H9 (cell line): Measurements from ENCODE around the gene LSP1. TPM values are rescaled to one million over a fixed set of nuclear protein-coding genes. Genes with fewer than 3 reads are reported as not detected.

Experiments
- DNase-seq: peaks from one replicate; pipeline ENCODE4 v3.0.0-alpha.2; 2017
- H2AFZ ChIP-seq: one replicate; pipeline ENCODE4 v1.6.1; 2013; ENCODE audit warnings: mild to moderate bottlenecking, low read length, control low read depth, moderate library complexity
- H2AK5ac ChIP-seq: 2 replicates; pipeline ENCODE4 v1.6.1; 2013; ENCODE audit warnings: low read length, control low read depth, mixed read lengths; ENCODE audit not compliant: insufficient read length
- H2BK120ac ChIP-seq: one replicate; pipeline ENCODE4 v1.6.1; 2013; ENCODE audit warnings: low read depth, mild to moderate bottlenecking, low read length, control low read depth, inconsistent platforms; ENCODE audit not compliant: poor library complexity, severe bottlenecking
- H2BK12ac ChIP-seq: 2 replicates; pipeline ENCODE4 v1.6.1; 2013; ENCODE audit warnings: low read length, control low read depth, mixed read lengths, low read depth; ENCODE audit not compliant: insufficient read length
- H2BK15ac ChIP-seq: 2 replicates; pipeline ENCODE4 v1.6.1; 2013; ENCODE audit warnings: low read depth, low read length, control low read depth
- H2BK20ac ChIP-seq: one replicate; pipeline ENCODE4 v1.6.1; 2013; ENCODE audit warnings: low read depth, mild to moderate bottlenecking, low read length, control low read depth, inconsistent platforms; ENCODE audit not compliant: poor library complexity, severe bottlenecking
- H2BK5ac ChIP-seq: 2 replicates; pipeline ENCODE4 v1.6.1; 2013; ENCODE audit warnings: low read length, control low read depth, mixed read lengths; ENCODE audit not compliant: insufficient read length
- H3K14ac ChIP-seq: 2 replicates; pipeline ENCODE4 v1.6.1; 2013; ENCODE audit warnings: low read length, control low read depth; ENCODE audit not compliant: insufficient read depth
- H3K18ac ChIP-seq: 2 replicates; pipeline ENCODE4 v1.6.1; 2013; ENCODE audit warnings: low read depth, mild to moderate bottlenecking, mixed read lengths, low read length, control low read depth; ENCODE audit not compliant: insufficient read length
- H3K23ac ChIP-seq: 2 replicates; pipeline ENCODE4 v1.6.1; 2013; ENCODE audit warnings: low read length, control low read depth, mixed read lengths, low read depth; ENCODE audit not compliant: insufficient read length
- H3K23me2 ChIP-seq: 2 replicates; pipeline ENCODE4 v1.6.1; 2013; ENCODE audit warnings: low read depth, mild to moderate bottlenecking, mixed read lengths, low read length, control low read depth; ENCODE audit not compliant: insufficient read length, poor library complexity, severe bottlenecking
- H3K27ac ChIP-seq: 2 replicates; pipeline ENCODE4 v1.5.1; 2013; ENCODE audit warnings: low read length, control low read depth, mixed read lengths, low read depth; ENCODE audit not compliant: insufficient read length
- H3K27me3 ChIP-seq: 2 replicates; pipeline ENCODE4 v1.6.1; 2013; ENCODE audit warnings: low read length, control low read depth, inconsistent platforms; ENCODE audit not compliant: insufficient read depth
- H3K4ac ChIP-seq: 2 replicates; pipeline ENCODE4 v1.6.1; 2013; ENCODE audit warnings: low read depth, mild to moderate bottlenecking, control low read depth, inconsistent platforms, low read length, moderate library complexity
- H3K4me1 ChIP-seq: 2 replicates; pipeline ENCODE4 v1.6.1; 2013; ENCODE audit warnings: low read length, control low read depth, inconsistent platforms; ENCODE audit not compliant: insufficient read depth
- H3K4me2 ChIP-seq: 2 replicates; pipeline ENCODE4 v1.6.1; 2013; ENCODE audit warnings: low read length, control low read depth, mixed read lengths; ENCODE audit not compliant: insufficient read length, insufficient read depth
- H3K56ac ChIP-seq: 2 replicates; pipeline ENCODE4 v1.6.1; 2013; ENCODE audit warnings: low read depth, mild to moderate bottlenecking, mixed read lengths, low read length, control low read depth; ENCODE audit not compliant: insufficient read length
- H3K79me1 ChIP-seq: 2 replicates; pipeline ENCODE4 v1.6.1; 2013; ENCODE audit warnings: low read depth, mild to moderate bottlenecking, moderate library complexity, low read length, control low read depth, inconsistent platforms; ENCODE audit not compliant: insufficient read depth, poor library complexity, severe bottlenecking
- H3K79me2 ChIP-seq: 2 replicates; pipeline ENCODE4 v1.6.1; 2013; ENCODE audit warnings: low read length, control low read depth, inconsistent platforms; ENCODE audit not compliant: insufficient read depth
- H3K9ac ChIP-seq: 2 replicates; pipeline ENCODE4 v1.6.1; 2013; ENCODE audit warnings: low read length, control low read depth, mixed read lengths; ENCODE audit not compliant: insufficient read length; ENCODE audit errors: extremely low read depth
- H3K9me3 ChIP-seq: one replicate; pipeline ENCODE4 v1.6.1; 2013; ENCODE audit warnings: low read depth, low read length, inconsistent platforms; ENCODE audit not compliant: control insufficient read depth
- H3T11ph ChIP-seq: one replicate; pipeline ENCODE4 v1.6.1; 2013; ENCODE audit warnings: mild to moderate bottlenecking, low read length, control low read depth, inconsistent platforms
- H4K20me1 ChIP-seq: one replicate; pipeline ENCODE4 v1.6.1; 2013; ENCODE audit not compliant: control insufficient read depth, insufficient read length, insufficient read depth
- H4K5ac ChIP-seq: 2 replicates; pipeline ENCODE4 v1.6.1; 2013; ENCODE audit warnings: low read depth, mild to moderate bottlenecking, mixed read lengths, low read length, control low read depth; ENCODE audit not compliant: insufficient read length
- H4K8ac ChIP-seq: replicated peaks from 2 replicates; pipeline ENCODE4 v1.6.1; 2013; ENCODE audit warnings: low read length, control low read depth, mixed read lengths, low read depth; ENCODE audit not compliant: insufficient read length
- H4K91ac ChIP-seq: 2 replicates; pipeline ENCODE4 v1.6.1; 2013; ENCODE audit warnings: low read depth, mild to moderate bottlenecking, moderate library complexity, mixed read lengths, low read length, control low read depth; ENCODE audit not compliant: insufficient read length
- H3K27ac Mint-ChIP-seq, 3 experiments: 2 replicates in 2 of 3; 3 replicates in 1 of 3; pipeline ENCODE4 v1.8.0; 2020 to 2021; ENCODE audit warnings: mixed read lengths in 3 of 3, mild to moderate bottlenecking in 1 of 3, moderate library complexity in 1 of 3
- H3K27me3 Mint-ChIP-seq: 2 replicates; pipeline ENCODE4 v1.8.0; 2021; ENCODE audit warnings: low read depth, mild to moderate bottlenecking, moderate library complexity, mixed read lengths
- H3K36me3 Mint-ChIP-seq, 3 experiments: 2 replicates in 2 of 3; 3 replicates in 1 of 3; pipeline ENCODE4 v1.8.0; 2020 to 2021; ENCODE audit warnings: low read depth in 3 of 3, mixed read lengths in 3 of 3; ENCODE audit not compliant: insufficient read depth in 1 of 3
- H3K4me1 Mint-ChIP-seq, 2 experiments: 2 replicates each; pipeline ENCODE4 v1.8.0; 2020; ENCODE audit warnings: mixed read lengths in 2 of 2
- H3K4me3 Mint-ChIP-seq, 2 experiments: 2 replicates in 1 of 2; 3 replicates in 1 of 2; pipeline ENCODE4 v1.8.0; 2020 to 2021; ENCODE audit warnings: mild to moderate bottlenecking in 2 of 2, mixed read lengths in 2 of 2, moderate library complexity in 1 of 2
- H3K9me3 Mint-ChIP-seq, 2 experiments: 2 replicates in 1 of 2; 3 replicates in 1 of 2; pipeline ENCODE4 v1.8.0; 2020; ENCODE audit warnings: mild to moderate bottlenecking in 2 of 2, mixed read lengths in 2 of 2, moderate library complexity in 1 of 2
- WGBS: extraction: QIAGEN DNeasy Blood & Tissue Kit; methylation state at CpG from one replicate; pipeline ENCODE4 v1.1.7; 2013; ENCODE audit warnings: missing lambda C conversion rate, low lambda C conversion rate, mixed read lengths; ENCODE audit not compliant: insufficient read length; ENCODE audit errors: extremely low coverage; 5-methylcytosine and 5-hydroxymethylcytosine counted together
- total RNA-seq: library from RNA; stranded (reverse); gene quantifications from 2 replicates; pipeline ENCODE4 v1.2.1, GENCODE V29; 2021
- TF ChIP-seq, protein P1 (sequence below): fragments of 200-600 bp; sonication (generic); conservative IDR thresholded peaks from 3 replicates; pipeline ENCODE4 v1.8.0; 2021; ENCODE audit warnings: antibody characterized with exemption, mild to moderate bottlenecking

Gene LSP1
- total RNA-seq, 1 experiment from 2014 or later: not detected

DNA sequence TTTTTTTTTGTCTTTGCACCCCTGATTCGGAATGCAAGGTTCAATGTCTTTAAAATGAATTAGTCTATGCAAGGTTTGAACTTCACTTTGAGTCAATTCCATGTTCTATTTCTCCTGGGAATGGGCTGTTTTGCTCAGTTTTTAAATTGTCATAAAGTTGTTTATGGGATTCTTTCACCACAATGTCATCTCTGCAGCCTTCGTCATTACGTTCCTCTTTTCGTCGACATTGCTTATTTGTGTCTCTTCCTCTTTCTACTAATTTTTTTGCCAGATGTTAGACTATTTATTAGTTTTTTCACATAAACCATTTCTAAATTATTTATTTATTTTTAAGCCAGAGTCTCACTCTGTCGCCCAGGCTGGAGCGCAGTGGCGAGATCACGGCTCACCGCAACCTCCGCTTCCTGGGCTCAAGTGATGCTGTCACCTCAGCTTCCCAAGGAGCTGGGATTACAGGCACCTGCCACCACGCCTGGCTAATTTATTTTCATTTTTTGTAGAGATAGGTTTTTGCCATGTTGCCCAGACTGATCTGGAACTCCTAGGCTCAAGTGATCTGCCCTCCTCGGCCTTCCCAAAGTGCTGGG, 59.5 kb downstream of the LSP1 start:
- no peak overlapping the region for H3K4ac ChIP-seq
- H4K91ac ChIP-seq: no peak overlapping the region
- no peak overlapping the region for H2BK15ac ChIP-seq
- DNase-seq: no peak
- Mint-ChIP-seq H3K9me3 (peaks cover 6 to 8% of the 10 kb centered on the region in 2 experiments; a peak in 4 of 5 replicates), H3K4me1 (peaks cover 13 to 14% of the 10 kb centered on the region in 2 experiments), H3K27ac (no peak overlapping the region), H3K4me3 (no peak overlapping the region), H3K27me3 (peaks cover 20% of the 10 kb centered on the region), H3K36me3 (no peaks in the 10 kb centered on the region; a peak in 1 of 7 replicates)
- H4K5ac ChIP-seq: no peak overlapping the region
- no peak overlapping the region for H2BK5ac ChIP-seq
- H3K79me2 ChIP-seq: no peaks in the 10 kb centered on the region
- H2AFZ ChIP-seq: no peak overlapping the region
- no peak overlapping the region for H3K56ac ChIP-seq
- H3K27me3 ChIP-seq: no peaks in the 10 kb centered on the region
- no peaks in the 10 kb centered on the region for H4K20me1 ChIP-seq
- H2AK5ac ChIP-seq: no peak overlapping the region
- H2BK120ac ChIP-seq: no peak overlapping the region
- H3T11ph ChIP-seq: no peak overlapping the region
- no peak overlapping the region for H3K14ac ChIP-seq
- no peak overlapping the region for H3K27ac ChIP-seq
- no peaks in the 10 kb centered on the region for H3K9me3 ChIP-seq
- H3K79me1 ChIP-seq: no peaks in the 10 kb centered on the region
- no peak overlapping the region for H3K18ac ChIP-seq
- H3K23me2 ChIP-seq: peaks cover 2% of the 10 kb centered on the region
- 0 out of 2 replicates have a peak, but pooled peaks cover 3% of the 10 kb centered on the region for H3K4me1 ChIP-seq
- H4K8ac ChIP-seq: no peak overlapping the region
- no peak overlapping the region for H3K23ac ChIP-seq
- no peak overlapping the region for H2BK20ac ChIP-seq
- no peak overlapping the region for H3K9ac ChIP-seq
- TF ChIP-seq, protein P1, sequence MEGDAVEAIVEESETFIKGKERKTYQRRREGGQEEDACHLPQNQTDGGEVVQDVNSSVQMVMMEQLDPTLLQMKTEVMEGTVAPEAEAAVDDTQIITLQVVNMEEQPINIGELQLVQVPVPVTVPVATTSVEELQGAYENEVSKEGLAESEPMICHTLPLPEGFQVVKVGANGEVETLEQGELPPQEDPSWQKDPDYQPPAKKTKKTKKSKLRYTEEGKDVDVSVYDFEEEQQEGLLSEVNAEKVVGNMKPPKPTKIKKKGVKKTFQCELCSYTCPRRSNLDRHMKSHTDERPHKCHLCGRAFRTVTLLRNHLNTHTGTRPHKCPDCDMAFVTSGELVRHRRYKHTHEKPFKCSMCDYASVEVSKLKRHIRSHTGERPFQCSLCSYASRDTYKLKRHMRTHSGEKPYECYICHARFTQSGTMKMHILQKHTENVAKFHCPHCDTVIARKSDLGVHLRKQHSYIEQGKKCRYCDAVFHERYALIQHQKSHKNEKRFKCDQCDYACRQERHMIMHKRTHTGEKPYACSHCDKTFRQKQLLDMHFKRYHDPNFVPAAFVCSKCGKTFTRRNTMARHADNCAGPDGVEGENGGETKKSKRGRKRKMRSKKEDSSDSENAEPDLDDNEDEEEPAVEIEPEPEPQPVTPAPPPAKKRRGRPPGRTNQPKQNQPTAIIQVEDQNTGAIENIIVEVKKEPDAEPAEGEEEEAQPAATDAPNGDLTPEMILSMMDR: no peak
- H2BK12ac ChIP-seq: no peak overlapping the region
- H3K4me2 ChIP-seq: no peak overlapping the region
- WGBS: no CpG with 5 or more reads among the region's 13 CpGs
